Medulla oblongata (tissue), 1 donor: ENCODE measurements around the gene ARHGAP6.
"Not testable (repeated sequence)": the region's sequence is repeated elsewhere in the genome, so short reads cannot be mapped to it uniquely, and the experiment has no call there.

Experiments
- DNase-seq: peaks from one replicate; pipeline ENCODE4 v3.0.0-alpha.2; 2015; ENCODE audit errors: extremely low spot score

The ARHGAP6 gene

GRCh38 chrX:11244636-11245035, 421.1 kb downstream of the ARHGAP6 start:
- no peak for DNase-seq

GRCh38 chrX:11242704-11243103, 423.0 kb downstream of the ARHGAP6 start:
- DNase-seq, result no peak

- no peak for DNase-seq
Measured at GRCh38 chrX:11241720-11242119, 424.0 kb downstream of the ARHGAP6 start.

GRCh38 chrX:11239230-11239629, 426.5 kb downstream of the ARHGAP6 start:
- DNase-seq, result no peak

- not testable (repeated sequence) for DNase-seq
Measured at GRCh38 chrX:11235377-11235776, 430.3 kb downstream of the ARHGAP6 start.

- DNase-seq, result no peak
Measured at GRCh38 chrX:11215191-11215921, 450.4 kb downstream of the ARHGAP6 start.

- DNase-seq, result no peak
Measured at GRCh38 chrX:11214346-11215190, 451.2 kb downstream of the ARHGAP6 start.

GRCh38 chrX:11212741-11213140, 453.0 kb downstream of the ARHGAP6 start:
- DNase-seq, result no peak

- DNase-seq, result no peak
Measured at GRCh38 chrX:11210415-11210801, 455.3 kb downstream of the ARHGAP6 start.

GRCh38 chrX:11209798-11210414, 455.8 kb downstream of the ARHGAP6 start:
- DNase-seq, result no peak

- no peak for DNase-seq
Measured at GRCh38 chrX:11206716-11207115, 459.0 kb downstream of the ARHGAP6 start.

GRCh38 chrX:11205796-11206195, 459.9 kb downstream of the ARHGAP6 start:
- DNase-seq, result no peak

- DNase-seq, result no peak
Measured at GRCh38 chrX:11197671-11198070, 468.0 kb downstream of the ARHGAP6 start.

GRCh38 chrX:11196476-11196875, 469.2 kb downstream of the ARHGAP6 start:
- DNase-seq, result no peak

- DNase-seq, result no peak
Measured at GRCh38 chrX:11193035-11193469, 472.7 kb downstream of the ARHGAP6 start.

GRCh38 chrX:11190745-11191510, 474.8 kb downstream of the ARHGAP6 start:
- DNase-seq, result no peak

- DNase-seq, result no peak
Measured at GRCh38 chrX:11189097-11189496, 476.6 kb downstream of the ARHGAP6 start.

GRCh38 chrX:11188664-11189063, 477.1 kb downstream of the ARHGAP6 start:
- no peak for DNase-seq

- no peak for DNase-seq
Measured at GRCh38 chrX:11187001-11187400, 478.7 kb downstream of the ARHGAP6 start.

GRCh38 chrX:11185861-11186260, 479.9 kb downstream of the ARHGAP6 start:
- no peak for DNase-seq

- DNase-seq, result no peak
Measured at GRCh38 chrX:11180571-11180970, 485.1 kb downstream of the ARHGAP6 start.

GRCh38 chrX:11172415-11172814, 493.3 kb downstream of the ARHGAP6 start:
- DNase-seq, result no peak
